ENCODE results near the gene MYLIP. TPM values are rescaled to one million over a fixed set of nuclear protein-coding genes. Genes with fewer than 3 reads are reported as not detected.
A peak's percentile ranks its signal among the peaks of the same experiment; 100 is the strongest.

Gene MYLIP
- total and polyA plus RNA-seq, 2 of the 4 experiments (the other 2 are of a cell fraction): 1.8 to 3.2 TPM

GRCh38 chr6:16180696-16181438 lies 52.0 kb downstream of the MYLIP start:
- no peak overlapping the region for H4K5ac ChIP-seq (ENCODE audit: low read depth, low read length)
- POLR2A ChIA-PET (ENCODE audit: unreplicated experiment): no interaction called here
- H4K20me1 ChIP-seq (ENCODE audit: insufficient read depth, low read length): no peaks in the 10 kb centered on the region
- in situ Hi-C loops (cut with MboI; ENCODE audit: low sequenced_read_pairs): no loop called here
- peaks cover 34% of the 10 kb centered on the region for H3K27me3 ChIP-seq (ENCODE audit: control insufficient read depth, insufficient read depth, low read length)
- H3K4me1 ChIP-seq (ENCODE audit: control insufficient read depth, insufficient read depth, low read length): no peaks in the 10 kb centered on the region
- no peak overlapping the region for H3K18ac ChIP-seq (ENCODE audit: low read depth, low read length)
- peaks cover 5% of the 10 kb centered on the region for H3K9me3 ChIP-seq (ENCODE audit: control insufficient read depth, insufficient read depth, low read length)
- H3K9ac ChIP-seq (ENCODE audit: low read depth, low read length): no peak overlapping the region
- no peaks in the 10 kb centered on the region for H3K36me3 ChIP-seq (ENCODE audit: control insufficient read depth, insufficient read depth, low read length)
- dilution Hi-C loops (cut with HindIII; ENCODE audit: low sequenced_read_pairs, unreplicated experiment): loop anchor here (25.0 kb wide), 1 partner anchor 494 kb away; no protein-coding TSS in a partner anchor
- intact Hi-C loops (cut with micrococcal nuclease): loop anchor here (10.0 kb wide), 1 partner anchor 286 kb away; no protein-coding TSS in a partner anchor
- no peak overlapping the region for H3K23ac ChIP-seq (ENCODE audit: low read depth, low read length)
- no peaks in the 10 kb centered on the region for H3K79me1 ChIP-seq (ENCODE audit: low read depth in 1 of 2, low read length in 2 of 2)
- H2AFZ ChIP-seq (replicated peaks; ENCODE audit: low read length, poor library complexity): no peak overlapping the region
- TF ChIP-seq CEBPB (IDR thresholded peaks at IDR 0.05; ENCODE audit: low read depth, low read length) (peak; percentile 15; the same call in 1 of the 2 replicates), BHLHE40 (IDR thresholded peaks at IDR 0.05; ENCODE audit: low read depth, low read length) (no peak), RCOR1 (IDR thresholded peaks at IDR 0.05; ENCODE audit: insufficient replicate concordance, low read length) (no peak), RFX5 (IDR thresholded peaks at IDR 0.05; ENCODE audit: low read depth, low read length) (no peak), POLR2A (IDR thresholded peaks at IDR 0.05; ENCODE audit: low read depth, low read length) (no peak), SMC3 (IDR thresholded peaks at IDR 0.05; ENCODE audit: low read depth, low read length) (no peak)
- CTCF ChIA-PET: interaction anchor here (0.8 to 1.0 kb wide), 3 partner anchors 12 to 52 kb away, joined by 3 to 4 read pairs (median 3); partner anchors contain the start of gene MYLIP
- WGBS, 2 experiments (ENCODE audit: extremely low coverage in 2 of 2, insufficient read length in 1 of 2): 91% methylated on average over 29 of the region's 45 CpGs; no CpG with 5 or more reads in 1 of the 2 experiments
- no peak overlapping the region for H2AK5ac ChIP-seq (ENCODE audit: low read depth, low read length)
- H2AK9ac ChIP-seq (replicated peaks; ENCODE audit: low read depth, low read length, poor library complexity): no peak overlapping the region
- H4K8ac ChIP-seq (ENCODE audit: low read depth in 2 of 2, low read length in 2 of 2): no peak overlapping the region
- no peak overlapping the region for H3K4ac ChIP-seq (ENCODE audit: low read depth, low read length)
- no peak overlapping the region for H3K14ac ChIP-seq (replicated peaks; ENCODE audit: low read depth, low read length)
- H2BK120ac ChIP-seq (ENCODE audit: low read depth, low read length): no peak overlapping the region
- BruUV-seq (replicated peaks): no TSS peak
- H3K27ac ChIP-seq (ENCODE audit: insufficient read depth, low read length): no peak overlapping the region
- H2BK5ac ChIP-seq (ENCODE audit: low read depth, low read length, poor library complexity, severe bottlenecking): no peak overlapping the region
- DNase-seq (no peak), ATAC-seq (ENCODE audit: low read depth) (no peak)
- no peak overlapping the region for H2BK15ac ChIP-seq (ENCODE audit: low read depth, low read length)
- H2BK20ac ChIP-seq (ENCODE audit: low read depth, low read length): no peak overlapping the region
- no peaks in the 10 kb centered on the region for H3K9me1 ChIP-seq (ENCODE audit: insufficient read depth, low read length)
- H3K4me2 ChIP-seq (ENCODE audit: low read depth, low read length): no peak overlapping the region
- no peak overlapping the region for H3K4me3 ChIP-seq (ENCODE audit: insufficient read depth, low read depth, low read length)
- no peak overlapping the region for H4K91ac ChIP-seq (ENCODE audit: insufficient read depth, low read depth, low read length)
- no peak overlapping the region for H3K56ac ChIP-seq (ENCODE audit: extremely low read depth, insufficient read depth, low read length)
